Endothelial cell of umbilical vein (primary cell): ENCODE data around the gene TSPYL1. TPM values are rescaled to one million over a fixed set of nuclear protein-coding genes. Genes with fewer than 3 reads are reported as not detected.

Experiments used
- BruUV-seq: library from RNA; stranded (reverse); fragments of 400-500 nt; replicated peaks from 2 replicates; lab custom pipeline; 2021; lab: Mats Ljungman, UMichigan
- CTCF ChIA-PET: fragments of 300-600, 350-600 bp; sonication (Branson Sonifier 250); formaldehyde crosslinking; loops from one replicate; lab custom pipeline; 2021; ENCODE audit warnings: antibody characterized with exemption, inconsistent platforms; lab: Charles Lee
- POLR2A ChIA-PET: fragments of 300-600, 350-600 bp; sonication (Branson Sonifier 250); formaldehyde crosslinking; loops from one replicate; lab custom pipeline; 2021; ENCODE audit warnings: antibody characterized with exemption, inconsistent platforms; lab: Charles Lee
- DNase-seq: peaks from one replicate; pipeline ENCODE4 v3.0.0-alpha.2; 2011; ENCODE audit warnings: low read depth, low spot score
- FAIRE-seq: peaks from 2 replicates; lab custom pipeline; 2011; peaks lifted over from hg19 to GRCh38; lab: Jason Lieb, UNC
- H2AFZ ChIP-seq: 2 replicates; pipeline ENCODE4 v1.6.0; 2012; ENCODE audit warnings: low read depth, low read length, control low read depth, inconsistent platforms
- H3K27ac ChIP-seq: 2 replicates; pipeline ENCODE4 v1.5.1; 2011; ENCODE audit warnings: low read depth, mild to moderate bottlenecking, control low read depth, low read length, moderate library complexity; ENCODE audit not compliant: insufficient read depth
- H3K27me3 ChIP-seq, 2 experiments: 2 replicates each; pipeline versions ENCODE4 v1.6.0 to v1.6.1; 2011; ENCODE audit warnings: low read length in 2 of 2, mixed read lengths in 1 of 2; ENCODE audit not compliant: control insufficient read depth in 2 of 2, insufficient read depth in 2 of 2
- H3K36me3 ChIP-seq, 2 experiments: 2 replicates in 1 of 2; 3 replicates in 1 of 2; pipeline ENCODE4 v1.5.1; 2011; ENCODE audit warnings: low read length in 2 of 2, mild to moderate bottlenecking in 1 of 2, moderate library complexity in 1 of 2; ENCODE audit not compliant: control insufficient read depth in 2 of 2, insufficient read depth in 2 of 2; ENCODE audit errors: extremely low read depth in 1 of 2
- H3K4me1 ChIP-seq: 3 replicates; pipeline ENCODE4 v1.5.1; 2011; ENCODE audit warnings: mild to moderate bottlenecking, low read length; ENCODE audit not compliant: control insufficient read depth, insufficient read depth; ENCODE audit errors: extremely low read depth
- H3K4me2 ChIP-seq: 2 replicates; pipeline ENCODE4 v1.6.1; 2011; ENCODE audit warnings: low read length, control low read depth, mixed read lengths; ENCODE audit not compliant: insufficient read depth
- H3K4me3 ChIP-seq, 3 experiments: fragments of 200-600 bp in 1 of 3; sonication (generic), shearing (Covaris generic) in 1 of 3; replicated peaks in 1 of 3; 2 replicates each; pipeline ENCODE4 v1.5.1; 2011 to 2016; ENCODE audit warnings: control low read depth in 3 of 3, low read length in 3 of 3, mild to moderate bottlenecking in 2 of 3, inconsistent platforms in 1 of 3, low read depth in 1 of 3, moderate library complexity in 1 of 3; ENCODE audit not compliant: insufficient read depth in 1 of 3
- H3K79me2 ChIP-seq: 2 replicates; pipeline ENCODE4 v1.6.0; 2012; ENCODE audit warnings: low read length, inconsistent platforms; ENCODE audit not compliant: control insufficient read depth, insufficient read depth
- H3K9ac ChIP-seq: replicated peaks from 2 replicates; pipeline ENCODE3; 2011; ENCODE audit warnings: low read length, control low read depth; ENCODE audit not compliant: insufficient read depth; ENCODE audit errors: extremely low read depth
- H3K9me1 ChIP-seq: replicated peaks from 3 replicates; pipeline ENCODE4 v1.6.0; 2011; ENCODE audit warnings: mild to moderate bottlenecking, low read length; ENCODE audit not compliant: control insufficient read depth, insufficient read depth; ENCODE audit errors: extremely low read depth
- H3K9me3 ChIP-seq: replicated peaks from 2 replicates; pipeline ENCODE4 v1.5.1; 2012; ENCODE audit warnings: low read length, inconsistent platforms; ENCODE audit not compliant: control insufficient read depth, insufficient read depth
- H4K20me1 ChIP-seq: replicated peaks from 2 replicates; pipeline ENCODE3; 2011; ENCODE audit warnings: mild to moderate bottlenecking, low read length; ENCODE audit not compliant: control insufficient read depth, insufficient read depth; ENCODE audit errors: extremely low read depth
- CTCF ChIP-seq, 2 donors: IDR thresholded peaks; 1 replicate in 1 of 2; 2 replicates in 1 of 2; pipeline ENCODE4 v1.5.1; 2011; ENCODE audit warnings: low read length in 2 of 2, mild to moderate bottlenecking in 2 of 2, moderate library complexity in 2 of 2, control low read depth in 1 of 2, inconsistent platforms in 1 of 2, low read depth in 1 of 2; ENCODE audit not compliant: insufficient read depth in 1 of 2; ENCODE audit errors: extremely low read depth in 1 of 2
- EZH2 ChIP-seq: IDR thresholded peaks from 2 replicates; pipeline ENCODE4 v1.6.1; 2012; ENCODE audit warnings: borderline replicate concordance, low read depth, mild to moderate bottlenecking, moderate library complexity, low read length, inconsistent platforms; ENCODE audit not compliant: severe bottlenecking
- FOS ChIP-seq: IDR thresholded peaks from 2 replicates; pipeline ENCODE4 v1.6.1; 2011; ENCODE audit warnings: mild to moderate bottlenecking, low read length, moderate library complexity, borderline replicate concordance; ENCODE audit not compliant: insufficient read depth
- GATA2 ChIP-seq: IDR thresholded peaks from 2 replicates; pipeline ENCODE4 v1.7.0; 2011; ENCODE audit warnings: low read depth, mild to moderate bottlenecking, moderate library complexity, mixed read lengths, low read length; ENCODE audit not compliant: insufficient read length, insufficient read depth
- JUN ChIP-seq: IDR thresholded peaks from 2 replicates; pipeline ENCODE4 v1.6.1; 2011; ENCODE audit warnings: borderline replicate concordance, low read depth; ENCODE audit not compliant: insufficient read length, insufficient read depth
- MAX ChIP-seq: IDR thresholded peaks from 2 replicates; pipeline ENCODE4 v1.6.1; 2011; ENCODE audit not compliant: insufficient read depth, insufficient read length
- MYC ChIP-seq: IDR thresholded peaks from one replicate; pipeline ENCODE4 v1.6.1; 2011; ENCODE audit warnings: mild to moderate bottlenecking, low read depth, low read length
- POLR2A ChIP-seq: IDR thresholded peaks from 2 replicates; pipeline ENCODE4 v1.6.1; 2012; ENCODE audit warnings: low read depth, mild to moderate bottlenecking, control low read depth, low read length
- POLR2AphosphoS5 ChIP-seq: IDR thresholded peaks from 2 replicates; pipeline ENCODE4 v1.6.1; 2012; ENCODE audit warnings: low read depth, mild to moderate bottlenecking, control low read depth, low read length, moderate library complexity; ENCODE audit not compliant: insufficient read depth
- dilution Hi-C: fragments of 300-500 bp; cut with MboI; formaldehyde crosslinking; loops from one replicate; pipeline ENCODE4 v1.15.0; 2019; ENCODE audit warnings: low sequenced_read_pairs; ENCODE audit not compliant: extremely low pct_ligation_motif_present
- intact Hi-C: fragments of 100-400 bp; cut with micrococcal nuclease; formaldehyde crosslinking; loops from one replicate; pipeline ENCODE4 v1.10.0; 2022
- polyA plus RNA-seq, 4 experiments: library from polyadenylated mRNA; depleted of rRNA in 3 of 4; stranded (reverse) in 3 of 4; unstranded in 1 of 4; fragments of >200 nt; gene quantifications; 2 replicates each; pipeline versions ENCODE4 v1.2.1 to v1.2.3, GENCODE V29; 2011 to 2012; ENCODE audit warnings: missing spikeins in 1 of 4
- total RNA-seq: library from RNA; stranded (reverse); gene quantifications from 2 replicates; pipeline ENCODE4 v1.2.3, GENCODE V29; 2021

The TSPYL1 gene
- total and polyA plus RNA-seq, 2 donors (not counting 3 experiments of a cell fraction or from before 2014, with no cell fraction given), result 32.1 to 54.5 TPM

GRCh38 chr6:116239856-116240255, 39.9 kb downstream of the TSPYL1 start:
- Histone ChIP-seq H4K20me1 (no peaks in the 10 kb centered on the region), H3K4me2 (no peak overlapping the region), H3K36me3 (peaks cover 0 to 2% of the 10 kb centered on the region in 2 experiments), H3K4me1 (no peaks in the 10 kb centered on the region), H3K9ac (no peak overlapping the region), H3K9me3 (no peaks in the 10 kb centered on the region), H3K27ac (no peak overlapping the region), H3K27me3 (no peaks in the 10 kb centered on the region), H3K9me1 (no peaks in the 10 kb centered on the region), H2AFZ (no peak overlapping the region), H3K4me3 (no peak overlapping the region), H3K79me2 (no peaks in the 10 kb centered on the region)
- POLR2A ChIA-PET, result no interaction called here
- intact Hi-C loops, result no loop called here
- no TSS peak for BruUV-seq
- DNase-seq (no peak), FAIRE-seq (no peak)
- dilution Hi-C loops, result no loop called here
- CTCF ChIA-PET, result no interaction called here
- no peak for TF ChIP-seq POLR2AphosphoS5
- TF ChIP-seq POLR2A, result no peak
- TF ChIP-seq JUN, result no peak
- TF ChIP-seq EZH2, result no peak
- no peak for TF ChIP-seq MYC
- no peak for TF ChIP-seq FOS
- TF ChIP-seq MAX, result no peak
- TF ChIP-seq GATA2, result no peak
- no peak for TF ChIP-seq CTCF (IDR thresholded peaks at IDR 0.05; ENCODE audit: extremely low read depth in 1 of 2, insufficient read depth in 1 of 2, low read depth in 1 of 2, low read length in 2 of 2)
